Measurements from ENCODE around the gene WASHC3.
"Not testable (repeated sequence)": the region's sequence is repeated elsewhere in the genome, so short reads cannot be mapped to it uniquely, and the experiment has no call there.

Gene WASHC3

GRCh38 chr12:102022286-102022685 lies 39.5 kb downstream of the WASHC3 start:
- Histone ChIP-seq H3K9me3 (ENCODE audit: severe bottlenecking) (no peaks in the 10 kb centered on the region), H3K4me1 (ENCODE audit: insufficient read depth, poor library complexity, severe bottlenecking) (no peaks in the 10 kb centered on the region), H3K27me3 (ENCODE audit: insufficient read depth, poor library complexity, severe bottlenecking) (no peaks in the 10 kb centered on the region), H3K27ac (ENCODE audit: poor library complexity, severe bottlenecking) (no peak overlapping the region), H3K4me3 (ENCODE audit: severe bottlenecking) (no peak overlapping the region), H3K36me3 (ENCODE audit: low read depth) (peaks cover 5% of the 10 kb centered on the region; the same call in 1 of the 2 replicates)
- DNase-seq (ENCODE audit: low spot score) (no peak), ATAC-seq (ENCODE audit: low read depth) (no peak)
- no peak for TF ChIP-seq CTCF (IDR thresholded peaks at IDR 0.05; ENCODE audit: poor library complexity, severe bottlenecking)

GRCh38 chr12:102021540-102022246 lies 40.1 kb downstream of the WASHC3 start:
- TF ChIP-seq CTCF (IDR thresholded peaks at IDR 0.05; ENCODE audit: poor library complexity, severe bottlenecking), result no peak
- Histone ChIP-seq H3K27ac (ENCODE audit: poor library complexity, severe bottlenecking) (no peak overlapping the region), H3K4me3 (ENCODE audit: severe bottlenecking) (no peak overlapping the region), H3K4me1 (ENCODE audit: insufficient read depth, poor library complexity, severe bottlenecking) (no peaks in the 10 kb centered on the region), H3K36me3 (ENCODE audit: low read depth) (0 out of 2 replicates have a peak, but pooled peaks cover 5% of the 10 kb centered on the region), H3K27me3 (ENCODE audit: insufficient read depth, poor library complexity, severe bottlenecking) (no peaks in the 10 kb centered on the region), H3K9me3 (ENCODE audit: severe bottlenecking) (no peaks in the 10 kb centered on the region)
- DNase-seq (ENCODE audit: low spot score) (no peak), ATAC-seq (ENCODE audit: low read depth) (no peak)

- not testable (repeated sequence) for H3K4me1 ChIP-seq (ENCODE audit: insufficient read depth, poor library complexity, severe bottlenecking); DNase-seq (ENCODE audit: low spot score); H3K9me3 ChIP-seq (ENCODE audit: severe bottlenecking); H3K27me3 ChIP-seq (ENCODE audit: insufficient read depth, poor library complexity, severe bottlenecking); H3K36me3 ChIP-seq (ENCODE audit: low read depth); ATAC-seq (ENCODE audit: low read depth); H3K4me3 ChIP-seq (ENCODE audit: severe bottlenecking); H3K27ac ChIP-seq (ENCODE audit: poor library complexity, severe bottlenecking)
Measured at GRCh38 chr12:102018607-102019006, 43.2 kb downstream of the WASHC3 start.

GRCh38 chr12:102016472-102016871 lies 45.3 kb downstream of the WASHC3 start:
- no peak overlapping the region for H3K27ac ChIP-seq (ENCODE audit: poor library complexity, severe bottlenecking)
- H3K4me3 ChIP-seq (ENCODE audit: severe bottlenecking), result no peak overlapping the region
- no peaks in the 10 kb centered on the region for H3K4me1 ChIP-seq (ENCODE audit: insufficient read depth, poor library complexity, severe bottlenecking)
- no peaks in the 10 kb centered on the region for H3K36me3 ChIP-seq (ENCODE audit: low read depth)
- H3K9me3 ChIP-seq (ENCODE audit: severe bottlenecking), result no peaks in the 10 kb centered on the region
- no peak for DNase-seq (ENCODE audit: low spot score)
- no peak for TF ChIP-seq CTCF (IDR thresholded peaks at IDR 0.05; ENCODE audit: poor library complexity, severe bottlenecking)
- H3K27me3 ChIP-seq (ENCODE audit: insufficient read depth, poor library complexity, severe bottlenecking), result no peaks in the 10 kb centered on the region
- ATAC-seq (ENCODE audit: low read depth), result no peak

- no peaks in the 10 kb centered on the region for H3K4me1 ChIP-seq (ENCODE audit: insufficient read depth, poor library complexity, severe bottlenecking)
- H3K36me3 ChIP-seq (ENCODE audit: low read depth), result no peaks in the 10 kb centered on the region
- 0 out of 3 replicates have a peak, but pooled peaks have one; percentile 45 for ATAC-seq (ENCODE audit: low read depth)
- H3K27ac ChIP-seq (ENCODE audit: poor library complexity, severe bottlenecking), result no peak overlapping the region
- no peak for DNase-seq (ENCODE audit: low spot score)
- peaks cover 3% of the 10 kb centered on the region for H3K9me3 ChIP-seq (ENCODE audit: severe bottlenecking)
- H3K4me3 ChIP-seq (ENCODE audit: severe bottlenecking), result no peak overlapping the region
- no peaks in the 10 kb centered on the region for H3K27me3 ChIP-seq (ENCODE audit: insufficient read depth, poor library complexity, severe bottlenecking)
- TF ChIP-seq CTCF (IDR thresholded peaks at IDR 0.05; ENCODE audit: poor library complexity, severe bottlenecking), result no peak
Measured at GRCh38 chr12:102010265-102010994, 51.4 kb downstream of the WASHC3 start.
